ENCODE data around the gene RFWD3.
"Not testable (repeated sequence)": the region's sequence is repeated elsewhere in the genome, so short reads cannot be mapped to it uniquely, and the experiment has no call there.

RFWD3 gene

GRCh38 chr16:74660383-74660782 lies 6.3 kb downstream of the RFWD3 start:
- no peak for DNase-seq

DNA sequence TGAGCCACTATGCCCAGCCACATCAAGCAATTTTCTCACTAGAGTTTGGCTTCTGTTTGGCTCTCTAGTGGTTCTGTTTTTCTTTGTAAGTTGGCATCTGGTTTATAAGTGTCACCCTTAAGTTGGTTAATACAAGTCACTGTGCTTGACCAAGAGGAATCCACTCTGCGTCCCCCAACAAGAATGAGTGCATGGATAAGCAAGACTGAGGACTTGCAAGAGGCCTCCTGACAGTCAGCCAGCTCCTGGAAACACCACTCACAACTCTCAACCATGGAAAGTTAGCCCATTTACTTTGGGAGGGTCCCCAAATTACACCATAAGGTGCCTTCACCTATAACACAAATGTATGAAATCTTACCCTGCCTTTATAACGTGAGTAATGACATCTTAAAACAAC lies 7.6 kb downstream of the RFWD3 start:
- DNase-seq, result no peak

- no peak for DNase-seq
These were observed 8.6 kb downstream of the RFWD3 start for GRCh38 chr16:74657870-74658642.

GRCh38 chr16:74654536-74655050 lies 12.1 kb downstream of the RFWD3 start:
- no peak for DNase-seq

GRCh38 chr16:74652883-74653282 lies 13.8 kb downstream of the RFWD3 start:
- not testable (repeated sequence) for DNase-seq

GRCh38 chr16:74652249-74652648 lies 14.4 kb downstream of the RFWD3 start:
- no peak for DNase-seq

DNA sequence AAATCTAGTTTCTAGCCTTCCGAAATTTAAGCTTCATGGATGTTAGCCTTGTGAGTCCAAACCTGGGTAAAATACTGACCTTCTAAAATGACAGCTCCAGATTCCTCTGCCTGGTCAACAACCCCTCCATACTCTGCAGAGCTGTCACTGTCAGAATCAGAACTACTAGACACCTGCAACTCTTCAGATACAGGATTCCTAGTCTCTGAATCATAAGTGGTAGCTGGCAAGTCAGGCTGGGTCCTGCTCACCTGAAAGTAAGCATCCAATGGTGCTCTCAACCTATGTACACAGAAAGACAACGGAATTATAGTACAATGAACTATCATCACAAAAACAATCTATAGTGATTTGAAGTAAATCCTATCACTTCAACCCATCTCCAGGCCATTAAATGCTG lies 14.8 kb downstream of the RFWD3 start:
- DNase-seq, result no peak

GRCh38 chr16:74650966-74651567 lies 15.6 kb downstream of the RFWD3 start:
- DNase-seq, result peak in 1 of 6 experiments; percentile 4

DNA sequence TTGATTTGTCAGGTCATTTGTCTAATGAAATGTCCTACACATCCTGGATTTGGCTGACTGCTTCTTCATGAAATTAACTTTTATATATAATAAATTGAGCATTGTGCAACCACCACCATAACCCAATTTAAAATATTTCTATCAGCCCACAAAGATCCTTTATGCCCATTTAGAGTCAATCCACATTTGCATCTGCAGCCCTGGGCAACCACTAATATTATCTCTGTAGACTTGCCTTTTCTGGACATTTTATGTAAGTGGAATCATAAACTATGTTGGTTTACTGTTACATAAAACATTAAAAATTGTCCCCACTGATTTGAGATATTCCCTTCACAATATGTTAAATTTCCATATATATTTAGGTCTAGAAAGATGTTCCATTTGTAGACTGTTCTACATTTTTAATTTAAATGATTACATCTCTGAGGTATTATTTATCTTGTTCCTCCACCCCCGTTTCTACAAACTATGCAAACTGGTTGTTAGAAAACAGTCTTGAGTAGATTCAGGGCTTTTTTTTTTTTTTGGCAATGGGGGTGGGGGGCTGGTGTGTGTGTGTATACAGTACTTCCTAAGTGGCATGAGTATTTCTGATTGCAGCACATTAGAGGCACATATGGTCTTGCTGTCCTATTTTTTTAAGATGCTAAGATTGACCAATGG lies 16.7 kb downstream of the RFWD3 start:
- DNase-seq, result no peak

- no peak for DNase-seq
These were observed 24.7 kb downstream of the RFWD3 start for GRCh38 chr16:74641969-74642368.

GRCh38 chr16:74637742-74638453 lies 28.8 kb downstream of the RFWD3 start:
- DNase-seq, result no peak

DNA sequence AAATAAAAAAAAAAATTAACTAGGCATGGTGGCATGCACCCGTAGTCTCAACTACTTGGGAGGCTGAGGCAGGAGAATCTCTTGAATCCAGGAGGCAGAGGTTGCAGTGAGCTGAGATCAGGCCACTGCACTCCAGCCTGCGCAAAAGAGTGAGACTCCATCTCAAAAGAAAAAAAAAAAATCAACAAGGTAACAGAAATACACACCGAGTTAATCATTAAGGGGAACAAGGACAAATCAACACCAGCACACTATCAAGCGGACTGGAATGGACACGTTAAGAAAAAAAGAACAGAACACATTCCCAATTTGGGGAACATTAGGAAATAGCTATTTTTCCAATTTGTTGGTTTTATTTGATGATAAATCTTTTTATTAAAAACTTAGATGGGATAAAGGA lies 31.4 kb downstream of the RFWD3 start:
- DNase-seq, result no peak

DNA sequence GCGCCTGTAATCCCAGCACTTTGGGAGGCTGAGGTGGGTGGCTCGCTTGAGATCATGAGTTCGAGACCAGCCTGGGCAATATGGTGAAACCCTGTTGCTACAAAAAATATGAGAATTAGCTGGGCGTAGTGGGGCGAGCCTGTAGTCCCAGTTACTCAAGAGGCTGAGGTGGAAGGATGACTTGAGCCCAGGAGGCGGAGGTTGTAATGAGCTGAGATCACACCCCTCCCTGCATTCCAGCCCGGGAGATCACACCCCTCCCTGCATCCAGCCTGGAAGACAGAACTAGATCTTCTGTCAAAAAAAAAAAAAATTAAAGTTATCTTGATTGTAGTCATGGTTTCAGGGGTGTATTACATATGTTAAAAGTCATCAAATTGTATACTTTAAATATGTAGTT lies 33.0 kb downstream of the RFWD3 start:
- DNase-seq, result no peak

DNA sequence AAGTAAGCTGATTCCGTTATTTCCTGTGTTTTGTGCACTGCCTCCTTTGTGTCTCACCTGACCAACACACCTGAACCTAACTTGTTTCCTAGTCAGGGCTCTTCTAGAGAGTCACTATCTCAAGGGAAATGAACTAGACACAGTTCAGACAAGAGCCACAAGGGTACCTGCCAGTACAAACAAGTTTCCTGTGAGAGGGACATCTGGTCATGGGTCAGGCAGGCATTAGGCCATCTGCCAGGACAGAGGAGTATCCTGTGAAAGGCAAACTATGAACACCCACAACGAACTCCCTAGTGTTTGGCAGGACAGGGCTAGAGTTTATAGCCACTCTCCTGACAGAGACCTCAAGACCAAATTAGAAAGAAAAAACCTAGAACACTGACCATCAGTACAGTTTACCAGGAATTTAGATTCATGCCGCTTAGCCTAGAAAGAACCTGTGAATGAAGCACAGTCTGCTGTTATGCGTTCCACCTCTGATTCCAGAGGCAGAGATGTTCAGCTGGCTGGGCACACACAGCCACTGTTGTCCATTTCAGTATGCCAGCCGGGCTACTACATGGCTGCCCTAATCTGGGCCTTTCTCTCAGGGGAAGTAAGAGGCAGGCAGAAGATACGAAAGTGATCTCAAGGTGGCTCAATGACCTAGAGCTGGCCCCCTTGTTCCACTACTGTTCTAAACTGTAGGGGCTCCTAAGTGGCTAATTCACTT lies 39.0 kb downstream of the RFWD3 start:
- DNase-seq, result no peak

DNA sequence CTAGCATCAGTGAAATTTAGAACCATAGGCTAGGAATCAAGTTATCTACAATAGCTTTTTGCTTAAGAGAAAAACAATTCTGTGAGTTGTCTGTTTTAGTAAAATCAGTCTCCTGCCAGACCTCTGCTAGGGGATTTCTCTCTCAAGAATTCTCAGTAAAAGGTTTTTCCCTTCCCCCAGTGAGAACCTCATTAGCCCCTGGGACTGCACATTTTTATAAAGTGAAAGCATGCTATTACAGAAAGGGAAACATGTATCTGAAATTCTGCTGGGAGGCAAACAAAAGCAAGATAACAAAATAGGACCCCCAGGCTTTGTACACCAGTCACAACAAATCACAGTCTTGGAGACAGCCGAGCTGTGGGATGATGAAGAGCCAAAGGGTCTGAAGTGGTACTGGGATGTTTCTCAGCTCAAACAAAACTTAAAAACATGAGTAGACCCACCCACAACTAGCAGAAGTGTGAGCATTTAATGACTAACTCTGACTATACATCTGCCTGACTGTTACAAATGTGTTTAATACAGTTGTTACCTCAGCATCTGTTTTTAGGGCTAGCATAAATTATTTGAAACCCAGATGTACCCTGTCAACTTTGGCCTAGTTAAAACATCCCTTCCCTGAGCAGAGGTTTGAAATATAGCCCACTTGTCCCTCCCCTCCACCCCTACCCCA lies 39.8 kb downstream of the RFWD3 start:
- no peak for DNase-seq

- no peak for DNase-seq
These were observed 41.0 kb downstream of the RFWD3 start for GRCh38 chr16:74625500-74626350.

- DNase-seq, result no peak
These were observed 42.8 kb downstream of the RFWD3 start for GRCh38 chr16:74623839-74624235.

DNA sequence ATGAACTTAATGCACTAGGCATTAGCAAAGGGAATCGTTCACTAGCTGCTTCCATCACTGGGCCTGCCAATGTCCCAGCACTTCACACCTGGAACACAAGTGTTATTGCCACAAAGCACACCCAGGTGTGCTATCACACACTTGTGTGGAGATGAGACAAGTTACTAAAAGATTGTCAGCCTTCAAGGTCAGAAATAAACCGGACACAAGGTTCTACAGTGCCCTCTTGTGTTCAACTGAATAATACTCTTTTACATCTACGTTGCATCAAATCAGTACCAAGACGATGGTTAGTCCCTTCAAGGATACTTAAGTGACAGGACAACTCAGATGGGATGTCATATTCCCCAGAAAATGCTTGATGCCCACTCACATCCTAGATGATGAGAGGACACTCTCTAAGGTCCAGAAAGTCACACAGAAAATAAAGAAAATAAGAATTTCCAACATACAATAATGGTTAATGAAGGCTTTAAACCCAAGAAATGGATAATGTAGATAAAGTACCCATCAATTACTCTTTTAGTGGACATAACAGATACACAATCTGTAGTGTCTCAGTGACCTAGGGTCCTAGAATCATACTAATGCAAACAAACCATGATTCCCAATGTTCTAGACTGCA lies 43.4 kb downstream of the RFWD3 start:
- DNase-seq, result peak in 3 of 6 experiments; percentile 29 to 61 (median 53)

GRCh38 chr16:74622005-74622404 lies 44.7 kb downstream of the RFWD3 start:
- no peak for DNase-seq

DNA sequence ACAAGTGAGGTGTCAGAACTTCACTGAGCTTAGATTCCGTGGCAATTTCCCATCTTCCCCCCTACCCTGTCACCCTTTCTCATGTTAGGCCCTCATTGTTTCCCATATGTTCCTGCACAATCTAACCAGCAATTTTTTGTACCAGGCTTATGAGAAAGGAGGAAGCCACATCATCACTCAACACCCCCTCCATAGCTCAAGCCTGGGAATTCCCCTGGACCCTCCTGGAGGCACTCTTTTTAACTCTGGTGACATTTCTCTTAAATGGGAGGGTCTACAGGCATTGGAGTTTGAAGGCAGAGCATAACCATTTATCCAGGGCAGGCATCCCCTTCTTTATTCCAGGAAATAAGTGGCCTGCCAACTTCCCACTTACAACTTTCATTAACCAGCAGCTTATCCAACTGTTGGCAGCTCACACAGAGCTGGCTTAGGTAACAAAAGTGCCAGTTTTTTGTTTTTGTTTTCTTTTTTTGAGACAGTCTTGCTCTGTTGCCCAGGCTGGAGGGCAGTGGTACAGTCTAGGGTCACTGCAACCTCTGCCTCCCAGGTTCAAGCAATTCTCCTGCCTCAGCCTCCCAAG lies 49.4 kb downstream of the RFWD3 start:
- no peak for DNase-seq
